ENCODE measurements around the gene TFE3. TPM values are rescaled to one million over a fixed set of nuclear protein-coding genes. Genes with fewer than 3 reads are reported as not detected.
A peak's percentile ranks its signal among the peaks of the same experiment; 100 is the strongest.

TFE3 gene
- total and polyA plus RNA-seq, 10 of the 15 experiments (the other 5 are each of a cell fraction or from before 2014, with no cell fraction given) = 3.5 to 20.4 (median 11.6) TPM

GRCh38 chrX:49002091-49002935, 40.8 kb downstream of the TFE3 start, which contains the start of gene GRIPAP1 (continued):
- no peak for TF ChIP-seq BCL3 (IDR thresholded peaks at IDR 0.05; ENCODE audit: borderline replicate concordance, insufficient read depth, low read depth, low read length, poor library complexity, severe bottlenecking)
- peak; percentile 91 for TF ChIP-seq BCLAF1 (IDR thresholded peaks at IDR 0.05)
- no peak for TF ChIP-seq MAX (IDR thresholded peaks at IDR 0.05; ENCODE audit: low read depth, low read length)
- no peak for TF ChIP-seq CBX5 (IDR thresholded peaks at IDR 0.05; ENCODE audit: low read depth)
- no peak for TF ChIP-seq ETV6 (conservative IDR thresholded peaks at IDR 0.05 in 1 of 2, IDR thresholded peaks at IDR 0.05 in 1 of 2; ENCODE audit: borderline replicate concordance in 1 of 2, low read depth in 1 of 2)
- TF ChIP-seq NKRF (conservative IDR thresholded peaks at IDR 0.05) = no peak
- TF ChIP-seq ZNF24 (IDR thresholded peaks at IDR 0.05) = no peak
- peak; percentile 51 for TF ChIP-seq NRF1 (conservative IDR thresholded peaks at IDR 0.05; ENCODE audit: low read depth, low read length)
- TF ChIP-seq CEBPB (IDR thresholded peaks at IDR 0.05; ENCODE audit: borderline replicate concordance in 1 of 2, low read depth in 2 of 2, low read length in 2 of 2) = no peak
- TF ChIP-seq TARDBP (IDR thresholded peaks at IDR 0.05; ENCODE audit: borderline replicate concordance) = no peak
- TF ChIP-seq DPF2 (IDR thresholded peaks at IDR 0.05) = no peak
- no peak for TF ChIP-seq ZNF217 (IDR thresholded peaks at IDR 0.05)
- 0 out of 2 replicates have a peak, but pooled peaks have one; percentile 16 for TF ChIP-seq NFYB (IDR thresholded peaks at IDR 0.05; ENCODE audit: insufficient read depth, low read depth, low read length)
- TF ChIP-seq SIX5 (IDR thresholded peaks at IDR 0.05; ENCODE audit: low read depth, low read length, severe bottlenecking) = peak; percentile 25
- no peak for TF ChIP-seq RAD51 (IDR thresholded peaks at IDR 0.05)
- TF ChIP-seq E2F4 (IDR thresholded peaks at IDR 0.05; ENCODE audit: low read depth, low read length) = no peak
- no peak for TF ChIP-seq FOS (IDR thresholded peaks at IDR 0.05; ENCODE audit: borderline replicate concordance, extremely low read depth, insufficient read length)
- no peak for TF ChIP-seq ASH2L (IDR thresholded peaks at IDR 0.05; ENCODE audit: borderline replicate concordance, low read depth)
- TF ChIP-seq RAD21 (IDR thresholded peaks at IDR 0.05; ENCODE audit: insufficient read depth, low read depth, low read length) = no peak
- peak; percentile 51; the same call in 1 of the 2 replicates for TF ChIP-seq POLR2AphosphoS2 (IDR thresholded peaks at IDR 0.05; ENCODE audit: low read depth, low read length)
- no peak for TF ChIP-seq SMAD5 (IDR thresholded peaks at IDR 0.05; ENCODE audit: low read depth)
- TF ChIP-seq SMAD1 (IDR thresholded peaks at IDR 0.05; ENCODE audit: low read depth, partially characterized antibody) = no peak

Data from GM12878 (cell line).